Fibroblast of the conjunctiva (primary cell): Measurements from ENCODE around the gene TMEM30B.
"Not testable (repeated sequence)": the region's sequence is repeated elsewhere in the genome, so short reads cannot be mapped to it uniquely, and the experiment has no call there.

Experiments used
- DNase-seq: peaks from one replicate; pipeline ENCODE4 v3.0.0-alpha.2; 2010; ENCODE audit warnings: low read depth

TMEM30B gene, protein sequence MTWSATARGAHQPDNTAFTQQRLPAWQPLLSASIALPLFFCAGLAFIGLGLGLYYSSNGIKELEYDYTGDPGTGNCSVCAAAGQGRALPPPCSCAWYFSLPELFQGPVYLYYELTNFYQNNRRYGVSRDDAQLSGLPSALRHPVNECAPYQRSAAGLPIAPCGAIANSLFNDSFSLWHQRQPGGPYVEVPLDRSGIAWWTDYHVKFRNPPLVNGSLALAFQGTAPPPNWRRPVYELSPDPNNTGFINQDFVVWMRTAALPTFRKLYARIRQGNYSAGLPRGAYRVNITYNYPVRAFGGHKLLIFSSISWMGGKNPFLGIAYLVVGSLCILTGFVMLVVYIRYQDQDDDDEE

DNA sequence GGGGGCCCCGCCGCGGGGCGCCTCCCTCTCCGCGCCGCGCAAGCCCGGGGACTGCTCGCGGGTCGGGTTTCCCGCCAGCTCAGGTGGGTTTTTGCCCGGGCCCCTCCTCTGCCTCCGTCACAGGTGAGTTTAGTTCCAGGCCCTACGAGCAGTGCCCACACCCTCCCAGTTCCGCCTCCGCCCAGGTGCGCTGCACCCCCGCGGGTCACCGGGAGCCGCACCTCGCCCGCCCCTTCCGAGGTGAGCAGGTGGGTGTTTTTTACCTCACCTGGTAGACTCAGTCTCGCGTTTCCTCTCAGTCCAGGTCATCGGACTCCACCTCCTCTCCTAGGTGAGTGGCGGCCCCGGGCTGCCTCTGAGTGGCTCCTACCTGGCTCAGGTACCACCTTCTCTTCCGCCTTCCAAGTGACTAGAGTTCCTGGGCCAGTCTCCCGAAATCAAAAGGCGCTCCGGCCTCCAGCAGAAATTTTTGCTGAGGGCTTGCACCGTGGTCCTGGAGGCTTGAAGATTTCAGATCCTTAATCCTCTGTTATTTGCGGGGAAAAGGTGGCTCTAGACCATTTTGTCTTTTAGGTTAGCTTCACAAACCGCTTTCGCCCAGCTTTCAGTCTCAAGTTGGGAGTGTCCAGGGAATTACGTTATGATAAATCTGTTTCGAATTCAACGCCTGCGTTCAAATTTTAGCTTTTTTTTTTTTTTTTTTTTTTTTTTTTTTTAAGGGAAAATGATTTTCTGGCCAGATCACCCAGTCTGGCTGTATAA is at the start of gene TMEM30B:
TSS of gene TMEM30B (minus strand) at position 153 of the 762 bp plus-strand sequence. CDS start 191 bp downstream, outside the sequence.
- DNase-seq, result no peak

DNA sequence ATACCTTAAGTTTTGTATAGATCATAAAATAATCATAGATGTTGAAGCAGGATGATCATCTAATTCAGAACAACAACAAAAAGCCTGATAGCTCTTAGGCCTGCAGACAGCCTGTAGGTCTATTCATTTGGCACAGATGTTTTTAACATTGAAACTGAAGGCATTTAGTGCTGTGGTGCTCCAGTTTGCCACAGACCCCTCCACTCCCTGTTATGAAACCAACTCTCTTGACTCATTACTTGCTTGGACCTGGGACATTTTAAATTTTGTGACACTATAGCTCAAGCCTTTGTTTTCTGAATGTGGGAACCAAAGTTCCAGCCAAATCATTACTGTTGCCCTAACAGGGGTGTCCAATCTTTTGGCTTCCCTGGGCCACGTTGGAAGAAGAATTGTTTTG is 49.4 kb upstream of the TMEM30B start:
- no peak for DNase-seq

DNA sequence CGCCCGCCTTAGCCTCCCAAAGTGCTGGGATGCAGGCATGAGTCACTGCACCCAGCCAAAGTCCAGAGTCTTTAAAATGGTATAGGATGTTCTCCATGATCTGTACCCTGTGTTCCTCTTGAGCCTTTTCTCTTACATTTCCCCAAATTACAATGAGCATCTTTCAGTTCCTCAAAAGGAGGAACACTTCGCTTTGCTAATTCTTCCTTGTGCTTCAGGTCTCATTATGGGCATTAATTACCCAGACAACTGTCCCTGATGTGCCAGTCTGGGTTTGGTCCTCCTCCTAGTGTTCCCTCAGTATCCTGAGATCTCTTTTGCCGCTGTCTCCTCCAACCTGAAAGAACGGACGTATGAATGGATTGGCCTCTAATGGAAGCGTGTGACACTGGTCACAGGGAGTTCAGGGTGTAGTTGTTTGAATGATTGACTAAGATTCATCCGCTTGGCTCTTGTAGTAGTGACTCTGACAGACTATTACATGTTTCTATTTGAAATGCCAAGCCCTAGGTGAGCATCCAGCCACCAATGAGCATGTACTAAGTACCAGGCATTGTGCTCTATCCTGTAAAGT is 48.4 kb upstream of the TMEM30B start:
- DNase-seq, result no peak

DNA sequence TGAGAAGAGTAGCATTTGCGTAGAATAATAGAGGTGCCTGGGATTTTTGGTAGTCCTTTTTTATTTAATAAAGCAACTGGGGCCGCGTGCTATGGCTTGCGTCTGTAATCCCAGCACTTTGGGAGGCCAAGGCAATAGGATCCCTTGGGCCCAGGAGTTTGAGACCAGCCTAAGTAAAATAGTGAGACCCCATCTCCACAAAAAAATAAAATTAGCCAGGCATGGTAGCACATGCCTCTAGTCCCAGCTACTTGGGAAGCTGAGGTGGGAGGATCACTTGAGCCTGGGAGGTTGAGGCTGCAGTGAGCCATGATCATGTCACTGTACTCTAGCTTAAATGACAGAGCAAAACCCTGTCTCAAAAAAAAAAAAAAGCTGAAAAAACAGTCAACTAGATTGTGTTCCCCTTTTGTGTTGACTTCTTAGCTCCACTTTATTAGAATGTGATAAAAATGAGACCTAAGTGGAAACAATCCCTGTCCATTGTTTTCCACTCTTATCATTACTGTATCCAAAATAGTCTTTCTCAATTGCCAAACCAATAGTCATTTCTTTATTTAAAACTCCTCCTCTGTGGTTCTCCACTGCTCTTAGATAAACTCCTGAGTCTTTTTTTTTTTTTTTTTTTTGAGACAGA is 47.6 kb upstream of the TMEM30B start:
- no peak for DNase-seq

DNA sequence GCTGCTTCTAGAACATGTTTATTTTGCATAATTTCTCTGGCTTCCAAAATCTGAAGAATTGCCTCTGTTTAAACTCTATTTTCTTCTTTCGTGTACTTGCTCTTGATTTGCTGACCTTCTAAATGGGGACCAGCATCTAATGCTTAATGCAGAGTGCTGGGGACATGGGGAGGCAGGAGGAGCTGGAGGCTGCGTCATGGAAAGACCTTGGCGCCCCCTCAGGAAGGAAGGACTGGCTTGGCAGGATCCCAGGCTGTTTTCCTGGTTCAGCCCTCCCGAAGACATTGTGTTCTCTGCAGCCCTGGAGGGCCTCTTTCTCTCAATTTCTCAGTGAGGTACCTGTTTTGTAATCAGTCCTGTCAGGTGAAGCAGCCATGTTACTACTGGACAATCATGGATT is 45.7 kb upstream of the TMEM30B start:
- DNase-seq, result no peak

DNA sequence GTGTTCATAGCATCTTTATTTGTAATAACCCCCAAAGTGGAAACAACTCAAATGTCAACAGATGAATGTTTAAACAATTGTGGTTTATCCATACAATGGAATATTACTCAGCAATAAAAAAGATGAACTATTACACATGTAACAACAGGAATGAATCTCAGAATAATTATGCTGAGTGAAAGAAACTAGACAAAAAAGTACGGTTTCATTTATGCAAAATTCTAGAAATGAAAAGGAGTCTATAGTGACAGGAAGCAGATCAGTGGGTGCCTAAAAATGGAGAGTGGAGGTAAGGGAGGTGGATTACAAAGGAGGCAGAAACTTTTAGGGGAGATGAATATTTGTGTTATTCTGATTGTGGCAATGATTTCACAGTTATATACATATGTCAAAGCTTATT is 45.0 kb upstream of the TMEM30B start:
- no peak for DNase-seq

DNA sequence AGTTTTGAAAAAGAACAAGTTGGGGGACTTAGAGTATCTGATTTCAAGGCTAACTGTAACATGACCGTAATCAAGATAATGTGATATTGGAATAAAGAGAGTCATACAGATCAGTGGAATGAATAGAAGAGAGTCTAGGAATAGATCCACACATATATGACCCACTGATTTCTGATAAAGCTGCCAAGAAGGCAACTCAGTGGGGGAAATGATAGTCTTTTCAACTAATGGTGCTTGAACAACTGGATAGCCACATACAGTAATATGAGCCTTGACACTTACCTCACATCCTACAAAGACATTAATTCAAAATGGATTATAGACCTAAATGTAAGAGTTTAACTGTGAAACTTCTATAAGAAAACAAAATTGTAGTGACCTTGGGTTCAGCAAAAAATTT is 44.0 kb upstream of the TMEM30B start:
- DNase-seq, result no peak

DNA sequence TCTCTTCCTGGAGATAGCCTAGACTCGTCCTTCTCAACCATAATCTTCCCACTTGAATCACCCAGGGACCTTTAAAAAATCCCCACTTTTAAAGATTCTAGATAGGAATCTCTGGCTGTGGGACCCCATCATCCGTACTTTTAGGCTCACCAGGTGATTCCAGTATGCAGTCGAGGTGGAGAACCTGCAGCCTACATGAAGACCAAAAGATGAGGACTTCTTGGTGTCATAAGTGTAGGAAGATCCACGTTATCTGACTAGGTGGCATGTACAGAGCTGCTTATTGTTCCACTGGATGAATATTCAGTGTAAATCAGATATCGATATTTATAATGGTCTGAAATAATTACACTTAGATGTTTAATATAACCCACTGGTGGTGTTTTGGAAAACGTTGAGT is 42.8 kb upstream of the TMEM30B start:
- DNase-seq, result no peak

DNA sequence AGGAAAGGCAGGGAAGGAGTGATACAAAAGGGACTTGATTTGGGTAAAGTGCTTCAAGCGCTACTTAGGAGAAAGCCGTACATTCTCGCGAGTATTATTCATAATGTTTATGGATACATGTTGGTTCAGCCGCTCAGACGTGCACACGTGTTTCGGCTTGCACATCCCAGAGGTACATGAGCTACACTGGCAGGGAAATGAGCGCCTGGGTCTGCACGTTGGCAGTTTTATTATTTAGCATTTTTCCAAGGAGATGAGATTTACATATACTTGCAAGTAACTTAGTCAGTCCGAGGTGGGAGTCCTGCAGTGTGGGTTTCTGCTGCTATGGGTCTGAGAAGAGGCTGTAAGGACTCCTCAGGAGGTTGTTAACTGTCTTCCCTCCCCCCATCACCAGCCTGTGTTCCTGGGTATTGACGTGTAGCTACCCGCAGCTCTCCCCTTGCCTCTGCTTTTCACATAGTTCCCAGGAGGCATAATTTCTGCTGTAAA is 41.7 kb upstream of the TMEM30B start:
- no peak for DNase-seq

DNA sequence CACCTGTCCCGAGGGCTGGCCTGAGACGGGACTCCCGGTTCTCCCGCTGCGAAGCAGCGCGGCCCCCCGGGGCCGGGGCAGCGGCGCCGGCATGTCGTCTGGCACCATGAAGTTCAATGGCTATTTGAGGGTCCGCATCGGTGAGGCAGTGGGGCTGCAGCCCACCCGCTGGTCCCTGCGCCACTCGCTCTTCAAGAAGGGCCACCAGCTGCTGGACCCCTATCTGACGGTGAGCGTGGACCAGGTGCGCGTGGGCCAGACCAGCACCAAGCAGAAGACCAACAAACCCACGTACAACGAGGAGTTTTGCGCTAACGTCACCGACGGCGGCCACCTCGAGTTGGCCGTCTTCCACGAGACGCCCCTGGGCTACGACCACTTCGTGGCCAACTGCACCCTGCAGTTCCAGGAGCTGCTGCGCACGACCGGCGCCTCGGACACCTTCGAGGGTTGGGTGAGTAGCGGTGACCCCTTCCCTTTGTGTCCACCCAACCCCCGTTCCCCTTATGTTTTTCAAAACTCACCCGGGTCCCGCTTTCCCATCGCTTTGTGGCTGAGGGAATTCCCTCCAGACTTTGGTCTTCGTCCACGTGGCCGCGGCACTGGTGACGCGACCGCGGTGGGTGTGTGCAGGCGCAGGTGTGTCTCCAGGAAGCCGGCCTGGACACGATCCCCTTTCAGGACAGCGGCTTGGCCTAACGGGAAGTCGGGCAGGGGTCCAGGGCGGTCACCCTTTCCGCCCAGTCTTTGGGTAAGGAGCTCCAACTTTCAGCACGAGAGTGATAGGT is 41.1 kb upstream of the TMEM30B start:
- DNase-seq, result no peak

DNA sequence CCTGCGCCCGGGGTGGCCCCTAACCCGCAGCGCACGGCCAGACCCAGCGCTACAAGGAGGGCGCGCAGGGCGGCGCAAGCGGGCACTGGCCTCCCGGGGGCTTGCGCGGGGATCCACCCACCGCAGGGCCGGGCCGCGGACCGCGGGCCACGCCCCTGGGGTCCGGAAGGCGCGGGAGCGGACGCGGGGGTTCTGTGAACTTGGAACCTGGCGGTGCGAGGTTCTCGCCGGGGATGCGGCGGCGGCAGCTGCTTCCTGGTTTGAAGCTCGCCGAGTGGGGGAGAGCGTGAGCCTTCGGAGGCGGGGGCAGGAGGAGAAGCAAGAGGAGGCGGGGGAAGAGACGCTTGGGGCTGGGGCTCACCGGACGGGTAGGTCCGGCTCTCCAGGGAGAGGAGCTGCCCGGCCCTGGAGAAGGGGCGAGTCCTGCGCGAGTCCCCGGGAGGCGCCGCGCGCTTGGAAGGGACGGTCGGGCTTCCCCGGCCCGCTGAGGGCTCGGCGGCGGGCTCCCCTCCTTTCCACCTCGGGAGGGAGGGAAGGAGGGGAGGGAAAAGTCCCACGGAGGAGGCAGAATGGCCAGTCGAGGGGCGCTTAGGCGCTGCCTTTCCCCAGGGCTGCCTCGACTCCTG is 40.4 kb upstream of the TMEM30B start, which contains the start of gene PRKCH:
TSS of gene PRKCH (plus strand) at position 195 of the 626 bp plus-strand sequence. CDS start 523 bp downstream, outside the sequence.
- no peak for DNase-seq

DNA sequence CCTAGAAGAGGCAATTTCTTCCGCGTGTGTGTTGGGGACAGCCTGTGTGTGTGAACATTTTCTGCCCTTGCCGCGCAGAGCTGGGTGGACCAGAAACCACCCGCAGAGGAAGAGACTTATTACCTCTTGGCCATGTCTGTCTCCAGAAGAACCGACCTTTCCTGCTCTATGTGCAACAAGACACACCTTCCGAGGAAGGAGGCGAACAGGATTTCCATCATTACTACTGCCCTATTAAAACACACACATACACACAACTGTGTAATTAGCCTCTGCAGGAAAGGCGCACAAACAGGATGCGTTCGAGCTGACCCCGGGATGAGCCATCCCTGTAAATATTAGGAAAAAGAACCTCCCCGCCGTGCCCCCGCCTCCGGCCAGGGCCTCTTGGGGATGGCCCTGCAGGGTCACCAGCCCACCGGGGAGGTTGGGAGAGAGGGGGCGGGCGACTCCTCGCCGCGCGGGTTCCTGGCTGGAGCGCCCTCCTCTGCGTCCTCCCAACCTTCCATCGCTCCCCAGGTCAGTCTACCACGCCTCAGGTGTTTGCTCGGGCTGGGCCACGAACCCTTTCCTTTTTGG is 39.8 kb upstream of the TMEM30B start:
- no peak for DNase-seq

DNA sequence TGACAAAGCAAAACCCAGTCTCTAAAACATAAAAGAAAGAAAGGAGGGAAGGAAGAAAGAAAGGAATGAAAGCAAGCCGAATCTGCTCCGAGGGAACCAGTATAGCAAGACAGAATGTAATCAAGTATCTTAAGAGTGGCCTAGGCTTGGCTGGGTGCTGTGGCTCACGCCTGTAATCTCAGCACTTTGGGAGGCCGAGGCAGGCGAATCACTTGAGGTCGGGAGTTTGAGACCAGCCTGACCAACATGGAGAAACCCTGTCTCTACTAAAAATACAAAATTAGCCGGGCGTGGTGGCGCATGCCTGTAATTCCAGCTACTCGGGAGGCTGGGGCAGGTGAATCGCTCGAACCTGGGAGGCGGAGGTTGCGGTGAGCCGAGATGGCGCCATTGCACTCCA is 39.0 kb upstream of the TMEM30B start:
- DNase-seq, result not testable (repeated sequence)

DNA sequence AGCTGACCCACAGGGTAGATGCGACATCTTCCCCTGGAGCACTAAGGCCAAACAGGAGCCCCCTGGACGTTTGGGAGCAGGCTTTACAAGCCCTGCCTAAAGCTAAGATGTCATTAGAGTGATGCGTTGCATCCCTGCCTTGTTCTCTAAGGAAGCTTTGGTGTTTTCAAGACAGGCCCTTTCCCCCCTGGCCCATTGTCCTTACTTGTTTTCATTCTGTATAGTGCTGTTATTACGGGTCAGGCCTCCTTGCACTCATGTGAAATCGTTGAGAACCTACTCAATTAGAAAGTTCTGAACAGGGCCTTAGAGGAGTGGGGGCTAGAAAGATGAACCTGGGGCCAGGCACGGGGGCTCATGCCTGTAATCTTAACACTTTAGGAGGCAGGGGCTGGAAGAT is 38.6 kb upstream of the TMEM30B start:
- no peak for DNase-seq

DNA sequence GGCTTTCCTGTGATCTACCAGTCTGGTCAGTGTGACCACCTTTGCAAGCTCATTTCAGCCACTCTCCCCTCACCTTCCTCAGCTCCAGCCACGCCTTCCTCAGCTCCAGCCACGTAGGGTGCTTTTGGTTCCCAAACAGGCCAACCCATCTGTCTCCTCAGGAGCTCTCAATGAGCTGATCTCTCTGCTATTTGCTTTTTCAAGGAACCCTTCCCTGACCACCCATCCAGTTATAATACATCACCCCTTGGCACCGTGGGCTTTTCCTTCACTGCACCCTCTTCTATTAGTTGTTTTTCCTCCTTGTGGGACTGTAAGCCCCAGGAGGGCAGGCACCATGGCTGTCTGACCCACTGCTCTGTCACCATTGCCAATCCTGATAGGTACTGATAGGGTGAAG is 37.9 kb upstream of the TMEM30B start:
- no peak for DNase-seq

DNA sequence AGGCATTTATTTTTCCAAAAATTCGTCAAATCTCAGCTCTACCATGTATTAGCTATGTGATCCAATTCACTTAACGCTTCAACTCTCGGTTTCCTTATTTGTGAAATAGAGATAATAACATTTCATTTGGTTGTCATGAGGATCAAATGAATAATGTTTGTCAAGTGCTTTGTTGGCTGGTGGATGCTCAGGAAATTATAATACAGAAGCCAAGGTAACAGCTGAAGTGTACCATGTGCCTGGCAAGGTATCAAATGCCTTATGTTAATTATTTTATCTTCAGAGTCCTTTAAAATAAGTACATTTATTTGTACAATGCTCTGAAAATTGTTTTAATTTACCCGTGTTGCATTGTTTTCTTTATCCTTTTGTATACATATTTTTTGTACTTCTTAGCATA is 34.2 kb upstream of the TMEM30B start:
- DNase-seq, result no peak

DNA sequence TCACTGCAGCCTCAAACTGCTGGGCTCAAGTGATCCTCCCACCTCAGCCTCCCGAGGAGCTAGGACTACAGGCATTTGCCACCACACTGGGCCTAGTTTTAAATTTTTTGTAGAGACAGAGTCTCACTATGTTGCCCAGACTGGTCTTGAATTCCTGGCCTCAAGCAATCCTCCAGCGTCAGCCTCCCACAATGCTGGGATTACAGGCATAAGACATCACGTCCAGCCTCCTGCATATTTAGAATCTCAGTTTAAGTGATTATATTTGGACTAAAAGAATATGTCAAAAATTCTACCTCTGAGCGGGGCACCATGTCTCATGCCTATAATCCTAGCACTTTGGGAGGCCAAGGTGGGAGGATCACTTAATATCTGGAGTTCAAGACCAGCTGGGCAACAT is 27.6 kb upstream of the TMEM30B start:
- DNase-seq, result not testable (repeated sequence)

DNA sequence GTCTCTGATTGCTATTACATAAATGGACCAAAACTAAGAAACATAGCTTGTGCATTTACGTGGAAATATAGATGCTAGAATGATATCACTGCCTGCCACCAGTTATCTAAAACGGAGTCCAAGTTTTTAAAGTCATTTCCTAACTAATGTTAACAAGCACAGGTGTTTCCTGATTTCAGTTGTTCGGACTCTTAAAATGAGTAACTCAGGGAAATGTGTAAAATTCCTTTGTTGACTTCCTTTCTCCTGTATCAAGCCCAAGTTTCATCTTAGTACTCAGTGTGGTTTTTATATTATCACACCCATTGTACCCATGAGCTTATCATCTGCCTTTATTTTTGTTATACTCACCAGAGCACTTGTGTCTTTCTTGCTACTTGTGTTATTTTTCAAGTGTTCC is 27.1 kb upstream of the TMEM30B start:
- DNase-seq, result no peak

DNA sequence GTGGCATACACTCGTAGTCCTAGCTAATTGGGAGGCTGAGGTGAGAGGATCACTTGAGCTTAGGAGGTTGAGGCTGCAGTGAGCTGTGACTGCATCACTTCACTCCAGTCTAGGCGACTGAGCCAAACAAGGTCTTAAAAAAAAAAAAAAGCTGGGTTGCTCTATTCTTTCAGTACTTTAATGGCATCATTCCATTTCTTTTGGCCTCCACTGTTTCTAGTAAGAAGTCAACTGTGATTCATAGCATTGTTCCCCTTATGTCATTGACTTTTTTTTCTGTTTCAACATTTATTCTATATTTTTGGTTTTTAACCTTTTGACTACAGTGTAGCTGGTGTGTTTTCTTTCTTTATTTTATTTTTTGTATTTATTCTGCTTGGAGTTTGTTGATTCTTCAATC is 23.6 kb upstream of the TMEM30B start:
- DNase-seq, result no peak

DNA sequence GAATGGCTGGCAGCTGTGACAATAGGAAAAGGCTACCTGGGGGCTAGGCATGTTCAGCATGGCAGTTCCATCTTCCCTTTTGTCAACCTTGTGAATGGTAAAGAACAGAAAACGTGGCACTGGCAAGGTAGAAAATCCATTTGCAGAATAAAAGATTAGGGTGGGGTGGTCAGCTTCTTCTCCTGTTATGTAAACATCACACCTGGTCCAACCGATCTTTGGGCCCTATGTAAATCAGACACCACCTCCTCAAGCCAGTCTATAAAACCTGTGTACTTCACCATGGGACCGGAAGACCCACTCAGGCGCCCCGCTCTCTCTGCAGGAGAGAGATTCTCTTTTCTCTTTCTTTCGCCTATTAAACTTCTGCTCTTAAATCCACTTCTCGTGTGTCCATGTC is 19.6 kb upstream of the TMEM30B start:
- DNase-seq, result no peak

DNA sequence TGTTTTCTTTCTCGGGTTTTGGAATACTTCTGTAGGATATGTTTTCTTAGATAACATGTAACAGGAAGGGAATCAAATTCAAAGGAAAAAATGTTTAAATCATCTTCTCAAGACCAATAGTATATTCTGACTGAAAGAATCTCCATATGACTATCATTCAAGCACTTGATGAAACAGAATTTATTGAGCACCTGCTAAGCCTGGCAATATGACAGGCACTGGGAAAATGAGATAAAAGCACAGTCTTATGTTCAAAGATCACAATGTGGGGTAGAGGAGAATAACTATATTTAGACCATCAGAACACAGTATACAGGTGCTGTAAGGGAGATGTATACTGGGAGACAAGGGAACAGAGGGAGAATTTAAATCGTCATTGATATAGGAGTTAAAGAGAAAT is 19.1 kb upstream of the TMEM30B start:
- DNase-seq, result no peak
